Memory B cell (primary cell): Measurements from ENCODE around the gene TNS1.
"Not testable (repeated sequence)": the region's sequence is repeated elsewhere in the genome, so short reads cannot be mapped to it uniquely, and the experiment has no call there.

Experiments used
- ATAC-seq: fragments of 150-1000 bp; cut with Tn5 transposase; 2 replicates; pipeline ENCODE4 v1.10.0; 2021; ENCODE audit warnings: low read depth, mild to moderate bottlenecking, moderate library complexity
- DNase-seq, 2 donors: peaks; one replicate each; pipeline ENCODE4 v3.0.0; 2022; ENCODE audit warnings: low spot score in 2 of 2
- H3K27ac Mint-ChIP-seq: one replicate; pipeline ENCODE4 v1.8.0; 2022; ENCODE audit warnings: mild to moderate bottlenecking, moderate library complexity, mixed read lengths
- H3K27me3 Mint-ChIP-seq: one replicate; pipeline ENCODE4 v1.8.0; 2022; ENCODE audit warnings: mixed read lengths
- H3K36me3 Mint-ChIP-seq: one replicate; pipeline ENCODE4 v1.8.0; 2022; ENCODE audit warnings: mild to moderate bottlenecking, mixed read lengths
- H3K4me1 Mint-ChIP-seq: one replicate; pipeline ENCODE4 v1.8.0; 2022; ENCODE audit warnings: mixed read lengths
- H3K4me3 Mint-ChIP-seq: one replicate; pipeline ENCODE4 v1.8.0; 2022; ENCODE audit warnings: mild to moderate bottlenecking, moderate library complexity, mixed read lengths
- H3K9me3 Mint-ChIP-seq: one replicate; pipeline ENCODE4 v1.8.0; 2022; ENCODE audit warnings: mixed read lengths

The TNS1 gene

GRCh38 chr2:218026244-218026643 is 23.4 kb upstream of the TNS1 start:
- DNase-seq (no peak), ATAC-seq (no peak)
- Mint-ChIP-seq H3K36me3 (no peaks in the 10 kb centered on the region), H3K27ac (no peak overlapping the region), H3K27me3 (peaks cover 5% of the 10 kb centered on the region), H3K4me1 (no peaks in the 10 kb centered on the region), H3K9me3 (no peaks in the 10 kb centered on the region), H3K4me3 (no peak overlapping the region)

- Mint-ChIP-seq H3K36me3 (no peaks in the 10 kb centered on the region), H3K9me3 (no peaks in the 10 kb centered on the region), H3K4me1 (no peaks in the 10 kb centered on the region), H3K4me3 (no peak overlapping the region), H3K27me3 (peaks cover 6% of the 10 kb centered on the region), H3K27ac (no peak overlapping the region)
- DNase-seq = no peak
- ATAC-seq = no peak
Measured at GRCh38 chr2:218024871-218025270, 22.1 kb upstream of the TNS1 start.

GRCh38 chr2:218024336-218024735 is 21.5 kb upstream of the TNS1 start:
- no peak for DNase-seq

GRCh38 chr2:218023636-218024035 is 20.8 kb upstream of the TNS1 start:
- no peak overlapping the region for H3K27ac Mint-ChIP-seq
- peaks cover 6% of the 10 kb centered on the region for H3K27me3 Mint-ChIP-seq
- no peak for ATAC-seq

More at GRCh38 chr2:218024336-218024735, 21.5 kb upstream of the TNS1 start:
- H3K27me3 Mint-ChIP-seq = peaks cover 6% of the 10 kb centered on the region
- no peaks in the 10 kb centered on the region for H3K9me3 Mint-ChIP-seq
- no peak overlapping the region for H3K27ac Mint-ChIP-seq
- ATAC-seq = no peak
- H3K36me3 Mint-ChIP-seq = no peaks in the 10 kb centered on the region
- H3K4me1 Mint-ChIP-seq = no peaks in the 10 kb centered on the region
- no peak overlapping the region for H3K4me3 Mint-ChIP-seq

GRCh38 chr2:218022851-218023530 is 20.2 kb upstream of the TNS1 start:
- Mint-ChIP-seq H3K27me3 (peaks cover 6% of the 10 kb centered on the region), H3K4me1 (peaks cover 2% of the 10 kb centered on the region), H3K27ac (no peak overlapping the region), H3K4me3 (no peak overlapping the region), H3K36me3 (no peaks in the 10 kb centered on the region), H3K9me3 (no peaks in the 10 kb centered on the region)
- DNase-seq (no peak), ATAC-seq (no peak)

More at GRCh38 chr2:218023636-218024035, 20.8 kb upstream of the TNS1 start:
- Mint-ChIP-seq H3K9me3 (no peaks in the 10 kb centered on the region), H3K4me1 (peaks cover 2% of the 10 kb centered on the region), H3K36me3 (no peaks in the 10 kb centered on the region), H3K4me3 (no peak overlapping the region)
- DNase-seq = no peak

GRCh38 chr2:218022131-218022850 is 19.5 kb upstream of the TNS1 start:
- no peak overlapping the region for H3K4me3 Mint-ChIP-seq
- DNase-seq (no peak), ATAC-seq (no peak)
- H3K9me3 Mint-ChIP-seq = no peaks in the 10 kb centered on the region
- peaks cover 5% of the 10 kb centered on the region for H3K4me1 Mint-ChIP-seq
- H3K27ac Mint-ChIP-seq = no peak overlapping the region
- H3K27me3 Mint-ChIP-seq = peaks cover 10% of the 10 kb centered on the region
- H3K36me3 Mint-ChIP-seq = no peaks in the 10 kb centered on the region

GRCh38 chr2:218021536-218022071 is 18.8 kb upstream of the TNS1 start:
- DNase-seq (no peak), ATAC-seq (no peak)
- peaks cover 12% of the 10 kb centered on the region for H3K27me3 Mint-ChIP-seq
- H3K9me3 Mint-ChIP-seq = no peaks in the 10 kb centered on the region
- H3K27ac Mint-ChIP-seq = no peak overlapping the region
- H3K4me3 Mint-ChIP-seq = no peak overlapping the region
- H3K36me3 Mint-ChIP-seq = no peaks in the 10 kb centered on the region
- peaks cover 5% of the 10 kb centered on the region for H3K4me1 Mint-ChIP-seq

GRCh38 chr2:218020966-218021535 is 18.3 kb upstream of the TNS1 start:
- H3K9me3 Mint-ChIP-seq = no peaks in the 10 kb centered on the region
- peaks cover 5% of the 10 kb centered on the region for H3K4me1 Mint-ChIP-seq
- H3K27ac Mint-ChIP-seq = no peak overlapping the region
- H3K36me3 Mint-ChIP-seq = no peaks in the 10 kb centered on the region
- no peak for DNase-seq
- H3K4me3 Mint-ChIP-seq = no peak overlapping the region
- peaks cover 14% of the 10 kb centered on the region for H3K27me3 Mint-ChIP-seq
- ATAC-seq = no peak

- DNase-seq (no peak), ATAC-seq (no peak)
- Mint-ChIP-seq H3K27me3 (peaks cover 15% of the 10 kb centered on the region), H3K9me3 (no peaks in the 10 kb centered on the region), H3K36me3 (no peaks in the 10 kb centered on the region), H3K4me1 (peaks cover 5% of the 10 kb centered on the region), H3K4me3 (no peak overlapping the region), H3K27ac (no peak overlapping the region)
Measured at GRCh38 chr2:218020281-218020680, 17.5 kb upstream of the TNS1 start.

GRCh38 chr2:218019411-218020060 is 16.7 kb upstream of the TNS1 start:
- no peak overlapping the region for H3K4me3 Mint-ChIP-seq
- H3K36me3 Mint-ChIP-seq = no peaks in the 10 kb centered on the region
- H3K9me3 Mint-ChIP-seq = no peaks in the 10 kb centered on the region
- no peak overlapping the region for H3K27ac Mint-ChIP-seq
- peaks cover 17% of the 10 kb centered on the region for H3K27me3 Mint-ChIP-seq
- no peak for ATAC-seq
- no peak for DNase-seq
- H3K4me1 Mint-ChIP-seq = peaks cover 6% of the 10 kb centered on the region

GRCh38 chr2:218018842-218019125 is 16.0 kb upstream of the TNS1 start:
- H3K9me3 Mint-ChIP-seq, DNase-seq, H3K4me1 Mint-ChIP-seq, H3K4me3 Mint-ChIP-seq, ATAC-seq, H3K36me3 Mint-ChIP-seq, H3K27ac Mint-ChIP-seq: not testable (repeated sequence)
- H3K27me3 Mint-ChIP-seq = peaks cover 20% of the 10 kb centered on the region

- Mint-ChIP-seq H3K27me3 (peaks cover 22% of the 10 kb centered on the region), H3K36me3 (no peaks in the 10 kb centered on the region), H3K27ac (no peak overlapping the region), H3K4me1 (peaks cover 7% of the 10 kb centered on the region), H3K9me3 (no peaks in the 10 kb centered on the region), H3K4me3 (no peak overlapping the region)
- ATAC-seq (no peak), DNase-seq (no peak)
Measured at GRCh38 chr2:218017211-218018053, 14.6 kb upstream of the TNS1 start.

- ATAC-seq (no peak), DNase-seq (no peak)
- H3K4me1 Mint-ChIP-seq = peaks cover 7% of the 10 kb centered on the region
- H3K36me3 Mint-ChIP-seq = no peaks in the 10 kb centered on the region
- H3K27ac Mint-ChIP-seq = no peak overlapping the region
- no peaks in the 10 kb centered on the region for H3K9me3 Mint-ChIP-seq
- no peak overlapping the region for H3K4me3 Mint-ChIP-seq
- peaks cover 20% of the 10 kb centered on the region for H3K27me3 Mint-ChIP-seq
Measured at GRCh38 chr2:218016810-218017209, 14.0 kb upstream of the TNS1 start.
